HFFc6 (cell line): ENCODE results near the gene RER1. TPM values are rescaled to one million over a fixed set of nuclear protein-coding genes. Genes with fewer than 3 reads are reported as not detected.
A peak's percentile ranks its signal among the peaks of the same experiment; 100 is the strongest.

Experiments used
- DNase-seq: peaks from one replicate; pipeline ENCODE4 v3.0.0-alpha.2; 2018
- H3K27ac Mint-ChIP-seq: 2 replicates; pipeline ENCODE4 v1.8.0; 2020; ENCODE audit warnings: mild to moderate bottlenecking, mixed read lengths
- H3K27me3 Mint-ChIP-seq: 2 replicates; pipeline ENCODE4 v1.8.0; 2021; ENCODE audit warnings: mild to moderate bottlenecking, moderate library complexity, mixed read lengths; ENCODE audit not compliant: insufficient read depth
- H3K36me3 Mint-ChIP-seq: 2 replicates; pipeline ENCODE4 v1.8.0; 2021; ENCODE audit warnings: low read depth, mixed read lengths
- H3K4me1 Mint-ChIP-seq: 2 replicates; pipeline ENCODE4 v1.8.0; 2020; ENCODE audit warnings: low read depth, mixed read lengths
- H3K4me3 Mint-ChIP-seq: 2 replicates; pipeline ENCODE4 v1.8.0; 2020; ENCODE audit warnings: mild to moderate bottlenecking, moderate library complexity, mixed read lengths
- H3K9me3 Mint-ChIP-seq: 2 replicates; pipeline ENCODE4 v1.8.0; 2020; ENCODE audit warnings: mild to moderate bottlenecking, mixed read lengths
- CTCF ChIP-seq: fragments of 200-600 bp; sonication (generic); IDR thresholded peaks from 2 replicates; pipeline ENCODE4 v1.5.0; 2021; ENCODE audit warnings: antibody characterized with exemption, mild to moderate bottlenecking
- total RNA-seq, 6 experiments: library from RNA; stranded (reverse); fragmentation: NEBNext Ultra II Directional; extraction: Animal tissue kit (Norgen Biotek cat#: 25700); gene quantifications; 2 replicates in 1 of 6; 3 replicates in 5 of 6; pipeline ENCODE4 v1.2.3, GENCODE V29; 2021

RER1 gene
- total RNA-seq, 6 experiments from 2014 or later: 254 to 303 (median 283) TPM

- H3K4me3 Mint-ChIP-seq: peak overlapping the region; percentile 60
- peaks cover 14% of the 10 kb centered on the region for H3K4me1 Mint-ChIP-seq
- no peaks in the 10 kb centered on the region for H3K9me3 Mint-ChIP-seq
- TF ChIP-seq CTCF: no peak
- peak overlapping the region; percentile 85 for H3K27ac Mint-ChIP-seq
- peak; percentile 90 for DNase-seq
- H3K36me3 Mint-ChIP-seq: no peaks in the 10 kb centered on the region
- H3K27me3 Mint-ChIP-seq: peaks cover 5% of the 10 kb centered on the region
Measured at GRCh38 chr1:2451741-2452140, 60.1 kb downstream of the RER1 start.

GRCh38 chr1:2452201-2452931, 60.7 kb downstream of the RER1 start:
- H3K27ac Mint-ChIP-seq: peak overlapping the region; percentile 85
- no peaks in the 10 kb centered on the region for H3K9me3 Mint-ChIP-seq
- H3K27me3 Mint-ChIP-seq: peaks cover 5% of the 10 kb centered on the region
- peaks cover 14% of the 10 kb centered on the region for H3K4me1 Mint-ChIP-seq
- no peak for TF ChIP-seq CTCF
- DNase-seq: no peak
- no peaks in the 10 kb centered on the region for H3K36me3 Mint-ChIP-seq
- peak overlapping the region; percentile 36; the same call in 1 of the 2 replicates for H3K4me3 Mint-ChIP-seq

- H3K36me3 Mint-ChIP-seq: no peaks in the 10 kb centered on the region
- TF ChIP-seq CTCF: no peak
- peak overlapping the region; percentile 85 for H3K27ac Mint-ChIP-seq
- H3K4me3 Mint-ChIP-seq: no peak overlapping the region
- peaks cover 14% of the 10 kb centered on the region for H3K4me1 Mint-ChIP-seq
- H3K27me3 Mint-ChIP-seq: peaks cover 3% of the 10 kb centered on the region
- no peak for DNase-seq
- H3K9me3 Mint-ChIP-seq: no peaks in the 10 kb centered on the region
Measured at GRCh38 chr1:2452932-2453315, 61.3 kb downstream of the RER1 start.

GRCh38 chr1:2454227-2454626, 62.6 kb downstream of the RER1 start:
- DNase-seq: no peak
- Mint-ChIP-seq H3K4me3 (no peak overlapping the region), H3K9me3 (no peaks in the 10 kb centered on the region), H3K27me3 (peaks cover 1% of the 10 kb centered on the region), H3K4me1 (peaks cover 14% of the 10 kb centered on the region), H3K36me3 (no peaks in the 10 kb centered on the region), H3K27ac (no peak overlapping the region)
- TF ChIP-seq CTCF: no peak

Other genes with a start within 250 kb of the RER1 start
- 10 to 100 TPM; 75.3 to 97.4 (median 82.7) TPM for gene FAAP20, start 197.1 kb upstream of the RER1 start, total RNA-seq
- 10 to 100 TPM; 63.7 to 76.6 (median 66.1) TPM for gene SKI, start 163.5 kb upstream of the RER1 start, total RNA-seq
- 1 to 10 TPM; 5.3 to 8.9 (median 6.9) TPM for gene MORN1, start 287 bp upstream of the RER1 start, total RNA-seq
- 10 to 100 TPM; 25.4 to 29.8 (median 26.4) TPM for gene PEX10, start 20.7 kb downstream of the RER1 start, total RNA-seq
- under 1 TPM in 5 of 6 experiments, not detected in 1; 0.09 to 0.34 (median 0.18) TPM for gene PLCH2, start 84.4 kb downstream of the RER1 start, total RNA-seq
- gene PANK4, start 134.8 kb downstream of the RER1 start, total RNA-seq: 10 to 100 TPM; 20.6 to 26.4 (median 24.0) TPM
- under 1 TPM in 5 of 6 experiments, not detected in 1; 0.28 to 0.57 (median 0.36) TPM for gene HES5, start 138.4 kb downstream of the RER1 start, total RNA-seq
- 10 to 100 TPM in 4 of 6 experiments, 1 to 10 TPM in 2; 7.4 to 14.2 (median 11.5) TPM for gene TNFRSF14, start 164.5 kb downstream of the RER1 start, total RNA-seq
- 10 to 100 TPM; 27.1 to 38.9 (median 34.7) TPM for gene PRXL2B, start 194.9 kb downstream of the RER1 start, total RNA-seq
- not detected for gene MMEL1, start 241.2 kb downstream of the RER1 start, total RNA-seq